Stimulated activated CD4-positive, alpha-beta T cell treated with anti-CD3 and anti-CD28 coated beads, Interleukin-15, amount 100 ng/mL, for 48 hours (primary cell): ENCODE measurements around the gene SCD.

Experiments used
- DNase-seq, 2 donors: peaks; one replicate each; pipeline ENCODE4 v3.0.0-alpha.2; 2020; ENCODE audit warnings: low read depth in 2 of 2

SCD gene

DNA sequence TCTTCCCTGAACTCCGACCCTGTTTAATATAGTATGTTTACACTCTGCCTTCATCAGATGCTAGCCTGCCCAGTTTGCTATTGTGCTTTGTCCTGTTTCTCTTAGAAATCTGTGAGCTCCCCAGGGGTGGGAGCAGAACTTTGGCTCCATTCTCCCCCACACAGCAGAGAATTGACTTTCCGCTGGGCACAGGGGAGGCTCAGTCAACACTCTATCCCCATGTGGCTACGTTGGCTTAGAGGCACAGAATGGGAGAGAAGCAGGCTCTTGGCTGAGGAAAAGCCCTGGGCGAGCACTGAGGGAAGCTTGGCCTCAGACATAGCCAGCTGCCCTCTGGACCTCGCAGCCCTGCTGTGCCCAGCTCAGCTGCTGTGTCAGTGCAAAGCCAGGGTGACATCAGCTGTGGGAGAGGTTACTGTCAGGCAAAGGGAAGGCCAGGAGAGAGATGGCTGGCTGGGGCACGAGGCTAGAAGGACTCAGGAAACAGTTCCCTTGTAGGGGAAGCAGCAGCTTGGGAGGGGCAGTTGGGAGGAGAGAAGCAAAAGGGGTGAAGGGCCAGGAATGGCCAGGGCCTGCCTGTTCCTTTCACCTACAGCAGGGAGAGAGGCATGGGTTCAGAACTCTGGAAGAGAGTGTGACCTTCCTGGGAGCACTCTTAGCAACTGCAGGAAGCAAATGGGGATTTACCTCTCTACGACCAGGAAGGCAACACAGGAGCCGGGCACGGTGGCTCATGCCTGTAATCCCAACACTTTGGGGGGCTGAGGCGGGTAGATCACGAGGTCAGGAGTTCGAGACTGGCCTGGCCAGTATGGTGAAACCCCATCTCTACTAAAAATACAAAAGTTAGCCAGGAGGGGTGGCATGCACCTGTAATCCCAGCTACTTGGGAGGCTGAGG, 5.8 kb upstream of the SCD start:
- DNase-seq = no peak

GRCh38 chr10:100341953-100342626, 4.9 kb upstream of the SCD start:
- DNase-seq = peak; percentile 13 to 38

- DNase-seq = no peak
Measured at GRCh38 chr10:100342627-100342972, 4.4 kb upstream of the SCD start.

DNA sequence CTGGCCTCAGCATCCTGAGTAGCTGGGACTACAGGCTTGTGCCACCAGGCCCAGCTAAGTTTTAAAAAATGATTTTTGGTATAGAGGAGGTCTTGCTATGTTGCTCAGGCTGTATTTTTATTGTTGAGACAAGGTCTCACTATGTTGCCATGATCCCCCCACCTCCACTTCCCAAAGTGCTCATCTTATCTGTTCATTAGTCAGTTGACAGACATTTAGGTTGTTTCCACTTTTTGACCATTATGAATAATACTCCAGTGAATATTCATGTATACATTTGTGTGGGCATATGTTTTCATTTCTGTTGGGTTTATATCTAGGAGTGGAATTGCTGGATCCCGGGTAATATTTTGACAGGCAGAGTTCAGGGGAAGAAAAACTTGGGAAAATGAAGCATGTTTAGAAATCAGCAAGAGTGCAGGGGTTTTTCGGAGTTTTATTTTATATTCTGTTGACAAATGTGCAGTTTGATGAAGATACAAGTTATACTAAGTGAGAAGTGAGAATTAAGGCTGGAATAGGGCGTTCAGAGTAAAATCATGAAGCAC, 2.7 kb upstream of the SCD start:
- no peak for DNase-seq

GRCh38 chr10:100345570-100346330, 1.3 kb upstream of the SCD start:
- DNase-seq = no peak

- DNase-seq = peak; percentile 61 to 72
Measured at GRCh38 chr10:100346351-100346764, 675 bp upstream of the SCD start.

DNA sequence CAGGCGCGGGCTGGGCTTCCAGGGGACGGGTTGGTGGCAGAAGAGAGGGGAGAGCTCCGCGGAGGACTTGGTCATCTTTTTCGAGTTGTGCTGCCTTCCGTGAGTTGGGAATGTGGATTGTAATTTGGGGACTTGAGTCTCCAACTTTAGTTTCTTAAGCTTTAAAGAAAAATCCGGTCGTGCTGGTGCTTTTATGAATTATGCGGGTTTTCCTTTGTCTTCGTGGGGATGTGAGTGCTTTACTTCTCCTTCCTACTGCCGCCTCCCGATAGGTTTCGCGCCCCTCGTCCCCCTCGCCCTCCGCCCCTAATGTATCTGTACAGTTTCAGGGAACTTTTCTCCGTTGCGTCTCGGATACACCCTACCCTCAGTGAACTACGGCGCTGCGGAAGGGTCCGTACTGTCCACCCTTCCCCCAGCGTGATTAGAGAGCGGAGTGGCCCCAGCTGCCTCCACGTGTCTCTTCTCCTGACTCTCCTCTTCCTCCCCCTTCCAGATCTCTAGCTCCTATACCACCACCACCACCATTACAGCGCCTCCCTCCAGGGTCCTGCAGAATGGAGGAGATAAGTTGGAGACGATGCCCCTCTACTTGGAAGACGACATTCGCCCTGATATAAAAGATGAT, 649 bp downstream of the SCD start:
- no peak for DNase-seq

GRCh38 chr10:100348389-100348927, 1.4 kb downstream of the SCD start:
- no peak for DNase-seq

DNA sequence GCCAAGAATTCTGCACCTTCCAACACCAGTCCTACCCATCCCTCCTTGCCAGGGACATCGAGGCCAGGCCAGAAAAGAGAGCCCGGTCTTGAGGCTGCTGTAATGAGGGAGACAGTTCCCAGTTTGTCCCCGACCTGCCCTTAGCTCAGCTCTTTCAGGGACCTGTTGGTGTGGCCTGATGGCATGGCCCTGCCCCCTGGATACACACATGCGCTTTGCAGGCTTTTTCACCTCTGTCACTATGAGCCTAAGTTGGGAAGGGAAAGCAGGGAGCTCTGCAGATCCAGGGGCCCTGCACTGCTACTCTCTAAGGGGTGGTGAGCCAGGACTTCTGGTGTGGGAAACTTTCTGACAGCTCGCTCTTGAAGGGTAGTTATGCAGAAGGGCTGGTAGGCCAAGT, 2.1 kb downstream of the SCD start:
- no peak for DNase-seq

- no peak for DNase-seq
Measured at GRCh38 chr10:100349672-100350071, 2.6 kb downstream of the SCD start.

DNA sequence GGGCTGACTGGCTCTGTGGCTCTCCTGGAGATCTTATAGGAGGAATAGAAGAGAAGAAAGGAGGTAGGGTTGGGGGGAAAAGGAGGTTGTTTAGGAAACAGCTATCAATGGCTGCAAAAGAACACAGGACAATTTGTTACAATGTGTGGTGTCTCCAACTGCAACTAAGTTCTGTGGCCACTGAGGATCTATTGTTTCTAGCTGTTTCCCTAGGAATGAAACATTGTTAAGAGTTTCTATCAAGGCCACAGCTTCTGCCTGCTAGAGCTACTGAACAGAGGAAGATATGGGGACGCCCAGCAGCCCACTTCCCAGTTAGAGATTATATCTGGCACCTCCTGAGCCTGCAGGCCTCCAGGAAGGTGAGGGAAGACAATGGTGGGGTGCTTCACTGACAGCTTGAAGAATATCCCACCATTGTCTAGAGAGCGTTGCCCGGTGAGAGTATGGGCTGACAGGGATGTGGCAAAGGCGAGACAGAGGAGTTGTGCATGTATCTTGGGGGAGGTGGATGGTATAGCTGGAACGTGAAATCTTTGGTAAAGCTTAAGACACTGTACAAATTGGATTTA, 4.0 kb downstream of the SCD start:
- no peak for DNase-seq

GRCh38 chr10:100353770-100354485, 6.9 kb downstream of the SCD start:
- no peak for DNase-seq

- no peak for DNase-seq
Measured at GRCh38 chr10:100355086-100355485, 8.1 kb downstream of the SCD start.

GRCh38 chr10:100356067-100357017, 9.3 kb downstream of the SCD start:
- no peak for DNase-seq

DNA sequence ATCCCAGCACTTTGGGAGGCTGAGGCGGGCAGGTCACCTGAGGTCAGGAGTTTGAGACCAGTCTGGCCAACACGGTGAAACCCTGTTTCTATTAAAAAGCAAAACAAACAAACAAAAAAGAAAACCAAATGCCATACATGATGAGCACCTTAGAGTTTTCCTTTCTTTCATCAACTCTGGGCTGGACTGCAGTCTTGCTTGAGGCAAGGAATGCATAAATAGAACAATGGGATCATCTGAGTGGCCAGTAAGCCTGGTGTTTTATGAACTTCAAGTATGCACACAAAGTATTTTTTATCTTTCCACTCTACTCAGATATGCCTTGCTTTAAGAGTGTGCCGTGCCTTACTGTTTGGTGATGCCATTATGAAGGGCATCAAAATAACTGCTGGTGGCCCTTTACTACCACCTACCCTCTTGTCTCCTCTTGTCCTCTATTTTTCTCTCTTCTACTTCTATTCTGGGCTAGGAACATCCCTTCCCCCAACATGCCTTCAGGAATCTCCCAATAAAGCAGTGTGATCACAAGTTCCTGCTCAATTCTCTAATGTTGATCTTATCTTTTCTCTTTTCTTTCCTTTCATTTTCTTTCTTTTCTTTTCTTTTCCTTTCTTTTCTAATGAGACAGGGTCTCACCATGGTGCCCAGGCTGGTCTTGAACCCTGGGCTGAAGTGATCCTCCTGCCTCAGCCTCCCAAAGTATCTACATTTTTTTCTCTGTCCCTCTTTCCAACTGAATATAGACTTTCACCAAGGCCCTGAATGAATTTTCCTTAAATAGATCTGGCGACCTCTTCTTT, 10.2 kb downstream of the SCD start:
- DNase-seq = no peak

DNA sequence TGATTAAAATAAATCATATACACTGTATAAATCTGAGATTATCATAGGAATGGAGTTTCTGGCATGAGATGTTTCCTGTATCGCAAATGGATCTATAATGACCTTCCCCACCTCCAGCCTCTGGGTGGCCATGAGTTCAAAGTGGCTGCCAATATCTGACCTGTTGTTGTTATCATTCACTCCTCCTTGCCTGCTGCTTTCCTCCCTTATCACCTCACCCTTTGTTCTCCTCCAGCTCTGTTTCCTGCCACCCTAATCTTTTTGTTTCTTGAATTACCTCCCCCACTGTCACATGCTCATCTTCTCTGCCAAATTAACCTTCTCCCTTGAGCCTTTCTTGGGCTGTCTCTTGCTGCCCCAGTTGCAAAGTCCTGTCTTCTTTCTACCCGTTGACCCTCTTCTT, 12.0 kb downstream of the SCD start:
- no peak for DNase-seq

GRCh38 chr10:100359529-100360150, 12.6 kb downstream of the SCD start:
- DNase-seq = no peak

- no peak for DNase-seq
Measured at GRCh38 chr10:100360234-100360633, 13.2 kb downstream of the SCD start.
